NOMO-1 treated with dmso at 0.1 percent for 144 hours (cell line): Measurements from ENCODE around the gene MYO3B.

ENCODE experiments used
- DNase-seq: peaks from one replicate; lab custom pipeline; 2025; ENCODE audit not compliant: unreplicated experiment; lab: John Stamatoyannopoulos, UW

Gene MYO3B

DNA sequence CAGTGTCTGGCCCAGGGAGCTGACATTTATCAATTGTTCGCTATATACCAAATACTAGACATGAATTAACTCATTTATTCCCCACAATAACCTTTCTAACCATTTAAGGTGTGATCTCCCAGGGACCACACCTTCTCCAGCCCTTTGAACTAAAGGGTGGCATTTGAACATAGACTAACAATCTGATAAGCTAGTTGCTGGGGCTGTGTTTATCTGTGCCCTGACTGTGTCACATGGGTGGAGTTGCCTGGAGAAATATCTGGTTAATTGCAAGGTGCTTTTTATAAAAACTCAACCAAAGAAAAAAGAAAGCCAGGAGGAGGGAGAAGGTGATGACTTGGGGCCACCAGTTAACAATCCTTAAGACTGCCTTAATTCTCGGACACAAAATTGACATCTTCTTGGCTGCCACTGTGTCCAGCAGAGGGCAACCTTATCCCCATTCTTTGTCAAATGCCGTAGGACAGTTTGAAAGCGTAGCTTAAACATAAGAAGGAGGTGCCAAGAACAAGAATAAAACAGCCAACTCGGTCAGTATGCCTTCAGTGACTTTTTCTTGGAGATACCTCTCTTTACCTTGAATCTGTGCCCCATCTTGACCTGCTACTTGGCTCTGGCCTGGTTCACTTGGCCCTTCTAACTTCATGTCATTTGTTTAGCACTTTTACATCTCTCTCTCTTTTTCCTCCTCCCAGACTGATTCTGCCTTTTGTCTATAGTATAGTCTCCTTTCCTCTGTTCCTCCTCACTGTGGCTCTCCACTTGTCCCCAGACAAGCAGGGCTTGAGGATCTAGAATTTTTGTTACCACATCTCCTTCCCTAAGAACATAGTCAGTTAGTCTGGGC, 183.4 kb downstream of the MYO3B start:
- DNase-seq = peak; percentile 34

DNA sequence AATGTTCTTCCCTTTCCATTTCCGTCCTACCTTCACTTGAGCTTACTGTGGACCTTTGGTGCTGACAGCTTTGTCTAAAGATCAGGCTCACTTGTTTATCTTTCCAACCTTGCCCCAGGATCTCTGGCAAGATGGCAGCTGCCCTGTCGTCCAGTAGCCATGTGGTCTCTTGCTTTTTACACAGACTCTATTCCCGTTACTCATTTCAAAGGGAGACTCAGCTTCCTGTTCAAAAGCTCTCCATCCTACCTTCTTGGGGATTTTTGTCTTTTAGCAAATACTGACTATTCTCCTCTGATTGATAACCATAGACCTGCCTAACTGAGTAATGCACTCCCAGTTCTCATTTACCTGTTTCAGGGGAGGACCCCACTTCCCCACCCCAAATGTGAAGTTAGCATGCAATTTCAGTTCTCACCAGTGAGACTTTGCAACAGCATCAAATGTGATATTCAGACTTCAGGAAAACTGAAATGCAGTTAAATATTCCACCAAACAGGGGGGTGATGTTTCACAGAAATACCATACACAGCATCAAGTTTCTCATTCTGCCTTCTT, 184.4 kb downstream of the MYO3B start:
- DNase-seq = no peak

- DNase-seq = no peak
These were observed 185.1 kb downstream of the MYO3B start for GRCh38 chr2:170362871-170363631.

- DNase-seq = no peak
These were observed 187.1 kb downstream of the MYO3B start for GRCh38 chr2:170365003-170365402.

DNA sequence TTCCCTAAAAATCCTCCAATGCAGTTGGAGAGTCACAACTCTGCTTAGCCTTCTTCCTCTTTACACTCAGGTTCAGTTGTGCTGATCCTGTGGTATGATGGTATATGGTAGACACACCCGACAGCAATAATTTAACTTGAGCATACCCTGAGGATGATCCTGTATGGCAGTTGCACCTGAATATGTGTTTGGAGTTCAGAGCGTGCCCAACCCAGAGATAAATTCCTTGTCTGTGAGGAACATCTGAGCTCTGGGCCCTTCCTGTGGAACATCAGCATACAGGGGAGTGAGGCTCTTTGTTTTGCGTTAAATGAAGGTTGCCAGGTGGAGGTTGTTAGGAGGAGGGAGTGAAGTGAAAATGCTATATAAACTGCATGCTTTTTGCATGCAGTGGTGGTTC, 187.7 kb downstream of the MYO3B start:
- no peak for DNase-seq

GRCh38 chr2:170368370-170368769, 190.4 kb downstream of the MYO3B start:
- no peak for DNase-seq

GRCh38 chr2:170369228-170369627, 191.3 kb downstream of the MYO3B start:
- DNase-seq = no peak

- DNase-seq = no peak
These were observed 191.9 kb downstream of the MYO3B start for GRCh38 chr2:170369894-170370293.

DNA sequence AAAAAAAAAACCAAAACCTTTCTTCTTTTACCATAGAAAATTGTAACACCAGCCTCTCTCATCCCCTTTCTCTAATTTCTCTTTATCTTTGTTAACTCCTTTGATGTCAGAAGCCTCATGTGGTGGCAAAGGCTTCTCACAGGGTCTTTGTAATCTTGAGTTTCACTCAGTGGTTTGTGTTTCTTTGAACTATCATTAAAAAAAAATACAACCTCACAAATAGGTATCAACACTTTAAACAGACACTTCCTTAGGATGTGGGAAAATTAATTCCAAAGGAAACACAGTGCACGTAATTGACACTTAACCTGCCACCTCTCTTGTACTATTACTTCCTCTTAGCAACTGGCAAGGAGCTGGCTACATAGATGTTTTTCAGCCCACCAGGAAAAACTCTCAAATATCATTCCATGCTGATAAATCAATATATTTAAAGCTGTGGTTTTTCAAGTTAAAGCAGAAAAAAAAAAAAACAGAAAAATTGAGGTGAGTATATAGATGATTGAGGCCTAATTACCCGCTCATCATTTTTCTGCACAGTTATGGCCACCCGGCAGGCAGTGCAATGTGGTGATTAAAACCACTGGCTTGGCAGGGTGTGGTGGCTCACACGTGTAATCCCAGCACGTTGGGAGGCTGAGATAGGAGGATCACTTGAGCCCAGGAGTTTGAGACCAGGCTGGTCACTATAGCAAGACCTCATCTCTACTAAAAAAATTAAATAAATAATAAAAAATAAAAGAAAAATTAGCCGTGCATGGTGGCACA, 193.5 kb downstream of the MYO3B start:
- no peak for DNase-seq

GRCh38 chr2:170375192-170375591, 197.2 kb downstream of the MYO3B start:
- no peak for DNase-seq

DNA sequence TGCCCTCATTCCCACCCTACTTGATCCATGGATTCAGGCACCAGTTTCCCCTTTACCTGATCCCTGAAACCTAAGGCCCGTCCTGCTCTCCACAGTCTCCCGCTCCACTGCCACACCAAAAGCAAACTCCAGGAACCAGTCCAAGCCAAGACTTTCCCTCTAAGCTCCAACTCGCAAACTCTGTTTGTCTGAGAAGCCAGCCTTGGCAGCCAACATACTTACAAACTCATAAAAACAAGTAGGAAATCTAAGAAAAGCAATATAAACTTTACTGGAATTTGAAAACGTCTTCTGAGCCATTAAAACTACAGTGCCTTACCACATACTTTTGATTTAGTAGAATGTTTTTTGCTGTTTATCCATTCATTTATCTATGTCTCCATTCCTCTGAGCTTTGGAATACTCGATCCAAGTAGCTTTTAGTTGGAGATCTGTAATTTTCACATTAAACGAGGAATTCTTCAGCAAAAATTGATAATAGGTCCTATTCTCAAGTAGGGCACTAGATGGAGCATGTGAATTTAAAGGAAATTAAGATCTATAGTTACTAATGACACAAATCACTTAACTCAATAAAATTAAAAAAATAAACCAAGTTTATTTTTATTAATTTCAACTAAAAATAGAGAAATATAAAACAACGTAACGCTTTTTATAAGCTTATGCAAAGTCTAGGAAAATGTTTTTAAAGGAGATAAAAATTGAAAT, 199.7 kb downstream of the MYO3B start:
- no peak for DNase-seq

DNA sequence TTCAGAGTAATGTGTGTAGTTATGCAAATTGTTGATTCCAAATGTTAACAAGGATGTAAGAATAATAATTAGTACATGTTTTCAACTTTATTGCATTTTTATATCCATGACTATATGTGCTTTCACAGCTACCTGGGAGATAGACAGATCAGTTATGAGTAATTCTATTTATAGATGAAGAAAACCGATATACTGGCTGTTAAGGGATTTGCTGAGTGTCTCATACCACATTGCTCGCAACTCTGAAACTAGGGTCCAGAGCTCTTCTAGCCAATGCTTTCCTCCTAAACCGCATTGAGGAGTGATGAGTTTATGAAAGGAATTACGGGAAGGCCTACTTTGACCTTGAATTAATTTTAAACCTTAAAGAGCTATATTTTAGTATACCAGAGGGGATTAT, 202.3 kb downstream of the MYO3B start:
- no peak for DNase-seq

- no peak for DNase-seq
These were observed 203.7 kb downstream of the MYO3B start for GRCh38 chr2:170381678-170382077.

GRCh38 chr2:170386554-170386953, 208.6 kb downstream of the MYO3B start:
- DNase-seq = no peak

DNA sequence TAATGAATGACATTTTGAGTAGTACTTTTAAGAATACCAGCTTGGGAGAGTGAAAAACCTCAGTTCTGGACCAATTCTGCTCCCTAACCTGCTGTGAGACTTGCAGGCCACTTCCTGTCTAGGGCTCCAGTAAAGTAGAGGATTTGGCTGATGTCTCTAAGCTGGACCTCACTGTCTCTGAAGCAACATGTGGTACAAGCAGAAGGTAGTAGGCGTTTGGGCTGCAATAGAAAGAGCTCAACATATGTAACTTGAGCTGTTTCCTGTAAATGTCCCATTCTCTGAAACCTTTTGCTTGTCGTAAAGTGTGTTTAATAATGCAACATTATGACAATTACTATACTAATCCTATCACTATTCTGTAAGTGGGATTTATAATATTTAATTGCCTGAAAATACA, 213.1 kb downstream of the MYO3B start:
- no peak for DNase-seq

DNA sequence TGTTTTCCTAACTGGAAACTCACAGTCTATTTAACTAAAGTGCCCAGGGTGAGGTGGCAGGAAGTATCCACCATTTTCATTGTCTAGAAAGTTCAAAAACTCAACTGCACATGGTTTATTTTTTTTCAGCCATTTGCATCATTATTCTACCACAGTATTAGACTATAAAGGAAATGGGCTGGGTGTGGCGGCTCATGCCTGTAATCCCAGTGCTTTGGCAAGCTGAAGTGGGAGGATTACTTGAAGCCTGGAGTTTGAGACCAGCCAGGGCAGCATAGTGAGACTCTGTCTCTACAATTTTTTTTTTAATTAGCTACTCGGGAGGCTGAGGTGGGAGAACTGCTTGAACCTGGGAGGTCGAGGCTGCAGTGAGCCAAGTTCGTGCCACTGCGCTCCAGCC, 213.8 kb downstream of the MYO3B start:
- no peak for DNase-seq

DNA sequence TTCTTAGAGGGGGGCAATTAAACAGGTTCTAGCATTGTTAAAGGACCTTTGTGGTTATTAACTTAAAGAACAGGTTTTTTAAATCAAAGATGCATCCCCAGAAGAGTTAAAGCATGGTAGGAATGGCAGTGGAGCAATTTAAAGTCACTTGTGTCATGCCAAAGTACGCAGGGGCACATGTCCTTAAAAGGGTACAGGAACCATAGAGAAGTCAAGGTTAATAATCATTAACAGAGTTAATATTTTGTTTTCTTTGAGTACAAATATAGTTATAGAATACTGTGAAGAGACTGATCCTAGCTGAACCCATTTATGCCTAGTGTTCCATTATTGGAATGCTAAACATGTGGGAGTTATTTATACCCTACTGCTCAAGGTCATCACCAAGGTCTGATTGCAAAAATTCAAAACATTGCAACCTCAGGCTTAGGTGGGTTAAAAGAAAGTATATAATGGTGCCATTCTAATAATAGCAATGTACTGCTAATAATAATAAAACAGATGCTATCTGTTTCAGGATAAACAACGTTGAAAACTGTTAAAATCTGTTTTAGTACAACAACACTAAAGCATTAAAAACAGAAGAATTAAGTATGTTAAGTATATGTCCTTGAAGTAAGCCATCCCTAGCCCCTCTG, 216.0 kb downstream of the MYO3B start:
- DNase-seq = no peak

GRCh38 chr2:170394641-170395387, 216.9 kb downstream of the MYO3B start:
- no peak for DNase-seq

- DNase-seq = no peak
These were observed 219.0 kb downstream of the MYO3B start for GRCh38 chr2:170396799-170397459.
